CD1c-positive myeloid dendritic cell (primary cell): ENCODE results near the gene C1orf74.

ENCODE experiments used
- DNase-seq: peaks from one replicate; pipeline ENCODE4 v3.0.0-alpha.2; 2016; ENCODE audit errors: extremely low spot score

C1orf74 gene

DNA sequence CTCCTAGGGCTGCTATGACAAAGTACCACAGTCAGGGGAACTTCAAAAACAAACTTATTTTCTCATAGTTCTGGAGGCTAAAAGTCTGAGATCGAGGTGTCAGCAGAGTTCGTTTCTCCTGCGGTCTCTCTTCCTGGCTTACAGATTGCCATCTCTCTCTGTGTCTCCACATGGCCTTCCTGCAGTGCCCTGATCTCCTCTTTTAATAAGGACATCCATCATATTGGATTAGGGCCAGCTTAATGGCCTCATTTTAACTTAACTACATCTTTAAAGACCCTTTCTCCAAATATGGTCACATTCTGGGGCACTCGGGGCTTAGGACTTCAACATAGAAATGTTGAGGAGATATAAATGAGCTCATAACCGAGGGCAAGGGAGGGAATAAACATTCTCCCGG is 12.2 kb downstream of the C1orf74 start:
- no peak for DNase-seq

DNA sequence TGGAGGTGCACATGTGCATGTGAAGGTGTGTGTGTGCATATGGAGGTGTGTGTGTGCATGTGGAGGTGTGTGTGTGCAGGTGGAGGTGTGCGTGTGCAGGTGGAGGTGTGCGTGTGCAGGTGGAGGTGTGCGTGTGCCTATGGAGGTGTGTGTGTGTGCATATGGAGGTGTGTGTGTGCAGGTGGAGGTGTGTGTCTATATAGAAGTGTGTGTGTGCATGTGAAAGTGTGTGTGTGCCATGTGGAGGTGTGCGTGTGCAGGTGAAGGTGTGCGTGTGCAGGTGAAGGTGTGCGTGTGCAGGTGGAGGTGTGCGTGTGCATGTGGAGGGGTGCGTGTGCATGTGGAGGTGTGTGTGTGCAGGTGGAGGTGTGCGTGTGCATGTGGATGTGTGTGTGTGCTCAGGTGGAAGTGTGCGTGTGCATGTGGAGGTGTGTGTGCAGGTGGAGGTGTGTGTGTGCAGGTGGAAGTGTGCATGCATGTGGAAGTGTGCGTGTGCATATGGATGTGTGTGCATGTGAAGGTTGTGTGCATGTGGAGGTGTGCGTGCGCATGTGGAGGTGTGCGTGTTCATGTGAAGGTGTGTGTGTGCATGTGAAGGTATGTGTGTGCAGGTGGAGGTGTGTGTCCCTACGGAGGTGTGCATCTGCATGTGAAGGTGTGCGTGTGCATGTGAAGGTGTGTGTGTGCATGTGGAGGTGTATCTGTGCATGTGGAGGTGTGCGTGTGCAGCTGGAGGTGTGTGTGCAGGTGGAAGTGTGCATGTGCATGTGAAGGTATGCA is 13.5 kb downstream of the C1orf74 start:
- DNase-seq, result no peak

DNA sequence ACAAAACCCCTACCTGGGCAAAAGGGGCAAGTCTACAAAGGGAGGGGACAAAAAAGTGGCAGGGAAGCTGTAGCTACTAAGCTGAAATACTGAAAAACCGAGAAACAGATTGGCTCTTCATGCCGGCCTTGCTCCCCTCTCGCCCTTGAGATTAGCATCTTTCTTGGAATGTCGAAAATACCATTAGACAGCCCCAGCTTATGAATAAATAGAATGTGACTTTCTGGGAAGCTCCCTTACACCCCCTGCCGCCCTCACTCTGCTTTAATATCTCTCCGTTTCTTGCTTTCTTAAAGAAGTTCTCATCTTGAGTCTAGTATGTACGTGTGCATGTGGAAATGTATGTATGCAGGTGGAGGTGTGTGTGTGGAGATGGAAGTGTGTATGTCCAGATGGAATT is 14.4 kb downstream of the C1orf74 start:
- no peak for DNase-seq

DNA sequence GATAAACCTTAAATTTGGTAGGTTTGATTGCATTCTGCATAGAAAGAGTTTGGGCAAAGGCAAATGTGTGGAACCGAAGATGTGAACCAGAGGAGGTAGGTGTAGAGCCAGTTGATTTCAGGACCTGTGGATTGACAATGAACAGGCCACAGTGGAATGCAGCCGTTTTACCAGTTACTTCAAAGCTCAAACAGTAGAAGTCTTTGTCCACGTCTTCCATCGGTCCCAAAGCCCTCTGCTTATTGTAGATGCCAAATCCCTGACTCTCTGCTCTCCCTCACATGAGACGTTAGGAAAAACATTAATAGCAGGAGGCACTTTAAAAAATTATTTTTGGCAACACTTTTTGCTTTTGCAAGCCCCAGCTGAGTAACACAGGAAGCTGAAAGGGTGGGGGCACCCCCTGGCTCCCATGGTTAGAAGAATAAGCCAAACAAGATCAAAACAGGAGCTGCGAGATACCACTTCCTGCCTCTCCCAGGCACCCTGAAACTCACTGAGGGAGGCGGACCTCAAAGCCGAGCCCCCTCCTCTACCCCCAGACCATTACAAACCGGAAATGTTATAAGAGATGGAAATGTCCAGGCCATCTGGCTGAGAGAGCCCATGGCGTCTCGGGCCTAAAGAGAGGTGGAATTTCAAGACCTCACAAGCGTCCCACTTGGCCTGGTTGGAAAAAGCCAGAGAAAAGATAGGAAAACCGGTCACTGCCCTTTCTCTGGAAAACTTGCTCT is 15.0 kb downstream of the C1orf74 start:
- peak; percentile 61 for DNase-seq

DNA sequence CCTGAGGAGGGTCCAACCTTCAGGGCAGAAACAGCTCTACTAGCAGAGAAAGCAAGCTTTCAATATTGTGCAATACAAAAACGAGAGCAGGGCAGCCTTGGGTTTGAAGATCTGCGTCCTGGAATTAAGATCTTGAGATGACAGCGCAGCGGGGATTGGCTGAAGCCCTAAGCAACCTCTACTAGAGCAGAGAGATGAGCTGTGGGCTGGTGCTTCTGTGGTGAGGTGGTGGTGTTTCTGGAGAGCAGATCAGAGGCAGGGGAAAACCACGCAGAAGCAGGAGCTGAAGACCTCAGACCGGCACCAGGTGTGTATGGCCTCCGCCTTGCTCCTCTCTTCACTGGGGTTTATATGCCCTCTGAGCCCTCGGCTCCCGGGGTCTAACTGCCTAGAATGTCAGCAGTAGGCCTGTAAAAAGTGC is 16.0 kb downstream of the C1orf74 start:
- peak; percentile 58 for DNase-seq

DNA sequence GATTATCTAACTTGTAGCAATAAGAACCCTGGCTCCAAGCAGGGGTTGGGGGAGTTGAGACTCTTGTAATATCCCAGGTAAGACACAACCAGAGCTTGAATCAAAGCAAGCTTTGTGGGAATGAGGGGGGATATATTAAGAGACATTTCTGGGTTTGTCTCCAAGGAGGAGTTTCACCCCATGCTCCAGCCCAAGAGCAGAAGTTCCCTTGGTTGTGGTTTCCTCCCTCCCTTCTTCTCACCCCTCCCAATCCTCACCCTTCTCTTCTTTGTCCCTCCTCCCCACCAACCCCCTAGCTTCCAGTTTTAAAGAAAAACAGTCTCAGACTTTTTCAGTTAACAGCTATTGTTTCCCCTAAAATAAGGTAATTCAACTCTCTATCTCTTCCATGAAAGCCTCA is 16.7 kb downstream of the C1orf74 start:
- DNase-seq, result no peak

DNA sequence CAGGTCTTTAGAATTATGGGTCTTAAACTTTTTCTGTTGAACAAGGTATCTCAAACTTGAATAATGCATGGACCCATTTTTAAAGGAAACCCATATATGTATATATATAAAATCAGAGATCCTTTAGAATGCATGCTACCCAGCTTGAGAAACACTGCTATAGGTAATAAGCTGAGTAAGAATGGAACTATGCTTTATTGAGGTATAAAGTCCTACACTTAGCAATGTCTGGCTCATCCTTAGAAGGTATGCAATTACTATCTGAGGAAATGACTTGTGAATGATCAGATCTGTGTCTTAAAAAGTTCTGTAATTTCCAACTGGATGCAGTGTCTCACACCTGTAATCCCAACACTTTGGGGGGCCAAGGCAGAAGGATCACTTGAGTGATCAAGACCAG is 17.3 kb downstream of the C1orf74 start:
- no peak for DNase-seq

DNA sequence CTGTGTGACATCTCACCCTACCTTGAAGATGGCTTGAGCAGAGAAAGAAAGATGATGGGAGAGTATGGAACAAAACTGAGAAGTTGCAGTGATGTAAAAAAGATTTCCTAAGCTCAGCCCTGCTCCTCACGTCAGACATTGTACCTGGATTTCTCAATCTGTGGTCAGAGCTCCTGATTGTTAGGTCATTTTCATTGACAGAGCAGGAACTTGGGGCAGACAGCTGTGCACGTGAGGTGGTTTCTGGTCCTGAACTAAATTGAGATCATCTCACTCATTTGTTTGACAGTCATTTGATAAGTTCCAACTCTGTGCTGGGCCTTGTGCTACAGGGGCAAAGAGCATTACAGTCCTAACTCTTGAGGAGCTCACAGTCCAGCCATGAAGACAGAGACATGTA is 18.3 kb downstream of the C1orf74 start:
- DNase-seq, result peak; percentile 52

DNA sequence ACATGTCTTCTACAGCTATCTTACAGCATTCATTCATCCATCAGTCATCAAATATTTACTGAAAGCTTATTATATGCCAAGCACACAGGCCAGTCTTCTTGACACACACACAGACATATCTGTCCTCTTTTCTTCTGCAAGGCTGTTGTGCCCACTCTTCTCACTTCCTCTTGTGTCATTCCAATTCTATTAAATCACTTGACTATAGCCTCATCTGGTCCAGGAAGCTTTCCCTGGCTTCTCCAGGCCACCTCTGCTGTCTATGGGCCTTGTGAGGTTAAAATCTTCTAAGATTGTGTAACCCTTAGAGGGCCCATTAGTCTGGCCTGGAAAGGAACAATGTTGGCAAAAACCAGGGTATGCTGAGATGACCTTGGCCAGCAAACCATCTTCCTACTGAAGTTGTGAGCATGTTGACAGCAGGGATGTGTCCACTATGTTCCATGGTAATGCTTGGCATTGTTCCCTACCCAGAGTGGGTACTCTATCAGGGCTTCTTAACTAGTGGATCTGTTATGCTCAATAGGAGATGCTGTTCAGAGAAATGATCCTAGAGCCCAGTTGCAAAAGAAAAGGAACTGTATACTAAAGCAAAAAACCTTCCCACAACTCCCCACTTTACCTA is 23.2 kb downstream of the C1orf74 start:
- DNase-seq, result peak; percentile 67

DNA sequence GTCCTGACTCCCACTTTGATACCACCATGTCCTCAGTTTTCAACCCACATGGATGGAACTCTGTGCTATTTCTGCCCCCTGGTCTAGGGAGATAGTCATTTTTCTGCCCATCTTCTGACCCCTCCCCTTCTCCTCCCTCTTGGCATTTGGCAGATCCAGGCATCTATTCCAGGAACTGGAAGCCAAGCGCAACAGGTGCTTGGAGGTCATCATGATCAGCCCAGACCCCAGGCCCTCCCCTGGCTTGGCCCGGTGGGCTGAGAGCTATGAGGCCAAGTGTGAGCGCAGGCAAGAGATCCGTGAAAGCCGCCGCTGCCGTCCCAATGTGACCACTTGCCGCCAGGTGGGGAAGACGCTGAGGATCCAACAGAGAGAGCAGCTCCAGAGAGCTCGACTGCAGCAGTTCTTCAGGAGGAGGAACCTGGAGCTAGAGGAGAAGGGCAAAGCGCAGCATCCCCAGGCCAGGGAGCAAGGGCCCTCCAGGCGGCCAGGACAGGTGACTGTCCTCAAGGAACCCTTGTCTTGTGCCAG is 24.5 kb downstream of the C1orf74 start:
- no peak for DNase-seq

DNA sequence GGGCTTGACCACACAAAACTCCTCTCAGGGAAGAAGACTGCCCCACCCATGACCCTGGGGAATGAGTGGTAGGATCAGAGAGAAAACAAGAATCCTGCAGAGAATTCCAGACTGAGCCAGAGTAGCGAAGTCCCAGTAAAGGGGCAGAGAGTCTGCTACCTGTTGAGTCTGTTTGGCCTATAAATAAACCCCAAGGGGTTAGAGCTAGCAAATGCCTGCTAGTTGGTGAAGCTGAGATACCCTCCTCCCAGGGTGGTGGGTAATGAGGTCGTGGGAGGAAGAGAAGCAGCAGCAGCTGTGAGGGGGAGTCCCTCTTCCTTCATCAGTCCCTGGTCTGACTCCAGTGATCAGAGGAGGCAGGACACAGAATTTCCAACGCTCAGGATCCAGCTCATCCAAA is 26.0 kb downstream of the C1orf74 start:
- DNase-seq, result no peak

DNA sequence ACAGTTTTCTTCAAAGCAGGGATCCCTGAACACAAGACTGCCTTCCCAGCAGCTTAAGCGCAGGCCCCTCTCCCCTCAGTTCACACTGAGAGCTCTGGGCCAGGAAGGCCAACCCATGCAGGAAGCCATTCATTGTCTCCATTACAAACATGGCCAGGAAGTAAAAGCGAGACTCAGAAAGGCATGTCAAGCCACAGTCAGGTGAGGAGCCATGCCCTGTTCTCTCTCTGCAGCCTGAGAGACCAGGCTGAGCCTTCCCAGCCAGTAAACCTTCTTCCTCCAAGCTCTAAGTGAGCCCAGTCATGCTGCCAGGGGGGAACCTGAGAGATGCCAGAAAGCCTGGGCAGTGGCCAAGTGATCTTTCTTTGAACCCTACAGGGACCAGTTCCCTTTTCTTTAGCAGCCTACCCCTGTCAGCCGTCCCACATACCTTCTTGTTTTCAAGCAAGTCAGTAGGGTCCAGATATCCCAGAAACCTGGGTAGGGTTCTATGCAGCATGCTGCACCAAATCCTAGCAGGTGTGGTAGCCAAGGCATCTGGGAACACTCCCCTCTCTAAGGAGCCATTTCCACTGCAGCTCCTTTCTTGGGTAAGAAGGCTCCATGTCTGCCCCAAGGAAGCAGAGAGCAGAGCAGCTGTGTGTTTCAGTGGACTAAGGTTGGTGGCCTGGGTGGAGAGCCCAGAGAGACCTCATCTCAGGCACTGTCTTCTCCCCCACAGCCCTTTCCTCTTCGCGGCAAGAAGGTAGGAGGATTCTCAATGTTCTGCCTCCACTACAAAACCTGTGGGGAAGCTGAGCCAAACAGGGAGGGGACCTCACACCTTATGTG is 27.5 kb downstream of the C1orf74 start:
- DNase-seq, result peak; percentile 82

DNA sequence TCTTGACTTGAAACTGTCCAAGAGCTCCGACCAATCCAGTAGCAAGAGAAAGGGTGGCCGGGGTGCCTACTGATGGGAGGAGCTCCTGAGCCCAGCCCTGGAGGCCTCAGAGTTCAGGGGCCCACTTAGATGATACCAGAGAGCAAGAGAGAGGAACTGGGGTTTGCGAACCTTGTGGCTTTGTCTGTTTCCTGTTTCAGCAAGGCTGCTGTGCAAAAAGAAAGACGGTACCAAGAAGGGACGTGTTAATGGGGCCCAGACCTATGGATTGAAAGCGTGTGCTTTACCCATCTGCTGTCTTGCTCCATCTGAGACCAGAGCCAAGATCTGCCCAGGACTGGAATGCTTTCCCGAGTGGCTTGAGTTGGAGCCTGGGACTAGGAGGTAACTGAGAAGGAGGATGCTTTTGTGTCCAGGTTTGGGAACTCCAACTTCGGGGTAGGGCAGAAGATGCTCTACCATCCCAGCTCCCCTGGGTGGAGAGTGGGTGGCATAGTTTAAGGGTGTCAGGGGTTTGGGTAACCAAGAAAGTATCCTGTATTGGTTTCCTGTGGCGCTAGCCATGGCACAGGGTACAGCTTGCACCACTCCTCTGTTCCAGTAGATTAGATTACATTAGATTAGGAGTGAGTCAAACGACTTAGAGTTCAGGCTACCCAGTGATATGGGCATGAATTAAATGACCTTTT is 28.3 kb downstream of the C1orf74 start, which contains the start of gene TRAF3IP3:
TRAF3IP3 (plus strand) TSS at position 128 of the 689 bp plus-strand sequence. CDS start 3,987 bp downstream, outside the sequence.
- peak; percentile 81 for DNase-seq

DNA sequence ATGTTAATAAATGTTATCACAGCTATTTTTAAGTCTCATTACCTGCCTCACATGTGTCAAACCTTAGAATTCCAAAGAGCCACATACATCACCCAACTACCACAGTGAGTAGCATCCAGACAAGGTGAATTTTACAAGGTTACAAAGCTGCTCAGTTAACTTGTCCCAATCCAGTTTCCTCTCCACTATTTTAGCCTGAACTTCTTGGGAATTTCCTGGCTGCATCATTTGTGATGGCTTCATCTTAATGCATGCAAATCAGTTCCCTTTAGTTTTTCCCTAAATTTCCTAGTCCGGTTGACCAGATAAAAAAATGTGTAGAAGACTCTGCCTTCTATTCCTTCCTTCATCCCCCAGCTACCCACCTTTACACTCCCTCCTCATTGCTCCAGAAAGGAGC is 29.1 kb downstream of the C1orf74 start:
- DNase-seq, result no peak

DNA sequence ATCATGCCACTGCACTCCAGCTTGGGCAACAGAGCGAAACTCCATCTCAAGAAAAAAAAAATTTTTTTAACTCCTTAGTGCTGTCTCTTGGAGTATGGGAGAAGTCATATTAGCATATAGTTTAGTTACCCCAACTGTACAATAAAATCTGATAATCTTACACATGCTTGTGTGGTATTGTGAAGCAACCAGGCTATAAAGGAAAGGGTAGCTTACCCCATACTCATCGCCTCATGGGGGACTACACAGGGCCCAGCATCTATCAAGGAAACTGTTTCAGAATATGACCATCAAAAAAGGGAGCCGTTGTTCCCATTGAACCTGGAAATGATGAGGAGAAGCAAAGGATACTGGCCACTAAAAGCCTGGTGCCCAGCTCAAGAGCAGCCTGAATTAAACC is 31.5 kb downstream of the C1orf74 start:
- DNase-seq, result no peak

DNA sequence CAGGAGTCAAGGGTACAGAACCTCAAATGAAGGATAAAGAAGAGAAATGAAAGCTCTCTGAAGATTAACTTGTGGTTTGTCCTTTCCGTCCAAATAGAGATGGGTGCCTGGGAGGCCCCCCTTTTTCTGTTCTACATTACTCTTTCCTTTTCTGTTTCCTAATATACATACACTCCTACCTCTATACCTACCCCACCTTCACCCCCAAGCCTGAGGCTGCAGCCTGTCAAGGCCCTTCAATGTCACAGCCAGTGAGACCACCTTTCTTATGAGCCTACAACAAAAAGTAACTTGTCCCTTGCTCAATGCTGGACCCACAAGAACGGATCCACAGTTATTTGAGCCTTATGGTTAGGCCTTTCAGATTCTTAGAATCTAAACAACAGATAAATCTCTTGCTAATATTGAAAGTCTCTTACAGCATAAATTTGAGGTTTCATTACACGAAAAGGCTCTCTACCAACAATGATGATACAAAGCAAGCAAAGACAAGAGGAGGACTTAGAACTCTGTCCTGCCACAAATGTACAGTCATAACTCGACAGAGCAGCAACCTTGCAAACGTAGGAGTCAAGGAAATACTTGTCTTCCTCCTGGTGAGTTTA is 32.6 kb downstream of the C1orf74 start:
- DNase-seq, result peak; percentile 51

DNA sequence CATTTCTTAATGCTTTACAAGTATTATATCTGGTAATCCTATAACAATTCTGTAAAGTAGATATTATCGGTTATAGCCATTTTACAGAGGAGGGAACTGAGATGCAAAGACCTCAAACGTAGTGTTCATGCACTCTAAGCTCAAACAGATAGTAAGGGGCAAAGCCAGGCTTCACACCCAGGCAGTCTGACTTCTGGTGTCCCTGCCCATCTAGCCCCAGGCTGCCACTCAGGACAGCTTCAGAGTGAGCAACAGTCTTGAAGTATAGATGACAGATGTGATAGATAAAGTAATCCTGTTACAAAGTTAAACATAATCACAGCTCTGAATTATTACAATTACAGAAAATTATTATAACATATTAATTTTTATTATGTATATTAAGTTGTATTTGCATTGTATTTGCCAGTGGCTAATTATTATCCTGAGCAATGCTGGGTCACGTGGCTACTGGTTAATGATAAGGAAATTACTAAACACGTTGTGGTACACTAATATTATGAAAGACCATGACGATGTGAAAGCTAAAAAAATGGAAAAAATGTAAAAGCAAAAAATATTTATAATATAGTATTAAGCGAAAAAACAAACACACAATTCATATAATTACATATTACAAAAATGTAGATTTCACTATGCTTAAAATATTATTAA is 34.6 kb downstream of the C1orf74 start:
- DNase-seq, result no peak

DNA sequence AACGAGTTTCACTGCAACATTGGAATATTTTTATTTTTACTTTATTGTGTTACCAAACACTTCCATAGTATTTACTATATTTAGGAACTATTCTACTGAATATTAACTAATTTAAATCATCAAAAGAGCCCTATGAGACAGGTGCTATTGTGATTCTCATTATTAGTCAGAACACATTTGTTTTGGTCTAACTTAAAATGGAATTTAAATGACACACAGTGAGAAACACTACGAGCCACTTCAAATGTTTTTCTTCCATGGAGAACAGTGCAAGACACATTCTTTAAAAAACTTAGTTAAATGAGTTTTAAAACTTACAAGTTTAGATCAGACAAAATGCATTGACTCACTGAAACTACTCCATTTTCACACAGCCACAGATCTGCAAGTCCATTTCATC is 35.2 kb downstream of the C1orf74 start:
- DNase-seq, result no peak

DNA sequence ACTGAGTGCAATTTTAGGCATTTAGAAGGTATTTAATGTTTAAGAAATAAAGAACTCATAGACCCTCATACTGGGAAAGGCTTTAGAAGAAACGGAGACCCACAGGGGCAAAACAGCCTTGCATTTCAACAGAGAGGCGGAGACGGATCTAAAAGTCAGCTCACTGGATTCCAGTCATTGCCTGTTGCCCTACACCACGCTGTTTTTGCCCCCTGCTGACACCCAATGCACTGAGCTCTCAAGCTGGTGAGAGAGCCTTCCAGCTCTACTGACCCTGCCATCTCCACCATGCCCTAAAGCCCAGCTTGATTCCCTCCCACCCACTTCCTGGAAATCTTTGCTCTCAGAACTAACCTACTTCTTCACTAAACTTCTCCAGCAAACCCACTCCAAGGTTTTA is 35.7 kb downstream of the C1orf74 start:
- peak; percentile 29 for DNase-seq
